ENCODE data around the gene RALB.

GRCh38 chr2:120260736-120261135 is 8.1 kb downstream of the RALB start:
- TF ChIP-seq PRDM10 (tag by site-specific recombination; IDR thresholded peaks at IDR 0.05): no peak
- TF ChIP-seq, protein P1, sequence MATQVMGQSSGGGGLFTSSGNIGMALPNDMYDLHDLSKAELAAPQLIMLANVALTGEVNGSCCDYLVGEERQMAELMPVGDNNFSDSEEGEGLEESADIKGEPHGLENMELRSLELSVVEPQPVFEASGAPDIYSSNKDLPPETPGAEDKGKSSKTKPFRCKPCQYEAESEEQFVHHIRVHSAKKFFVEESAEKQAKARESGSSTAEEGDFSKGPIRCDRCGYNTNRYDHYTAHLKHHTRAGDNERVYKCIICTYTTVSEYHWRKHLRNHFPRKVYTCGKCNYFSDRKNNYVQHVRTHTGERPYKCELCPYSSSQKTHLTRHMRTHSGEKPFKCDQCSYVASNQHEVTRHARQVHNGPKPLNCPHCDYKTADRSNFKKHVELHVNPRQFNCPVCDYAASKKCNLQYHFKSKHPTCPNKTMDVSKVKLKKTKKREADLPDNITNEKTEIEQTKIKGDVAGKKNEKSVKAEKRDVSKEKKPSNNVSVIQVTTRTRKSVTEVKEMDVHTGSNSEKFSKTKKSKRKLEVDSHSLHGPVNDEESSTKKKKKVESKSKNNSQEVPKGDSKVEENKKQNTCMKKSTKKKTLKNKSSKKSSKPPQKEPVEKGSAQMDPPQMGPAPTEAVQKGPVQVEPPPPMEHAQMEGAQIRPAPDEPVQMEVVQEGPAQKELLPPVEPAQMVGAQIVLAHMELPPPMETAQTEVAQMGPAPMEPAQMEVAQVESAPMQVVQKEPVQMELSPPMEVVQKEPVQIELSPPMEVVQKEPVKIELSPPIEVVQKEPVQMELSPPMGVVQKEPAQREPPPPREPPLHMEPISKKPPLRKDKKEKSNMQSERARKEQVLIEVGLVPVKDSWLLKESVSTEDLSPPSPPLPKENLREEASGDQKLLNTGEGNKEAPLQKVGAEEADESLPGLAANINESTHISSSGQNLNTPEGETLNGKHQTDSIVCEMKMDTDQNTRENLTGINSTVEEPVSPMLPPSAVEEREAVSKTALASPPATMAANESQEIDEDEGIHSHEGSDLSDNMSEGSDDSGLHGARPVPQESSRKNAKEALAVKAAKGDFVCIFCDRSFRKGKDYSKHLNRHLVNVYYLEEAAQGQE (tag by site-specific recombination; IDR thresholded peaks at IDR 0.05): no peak
- TF ChIP-seq ZBTB26 (tag by site-specific recombination; optimal IDR thresholded peaks at IDR 0.05): no peak
- TF ChIP-seq, protein P2, sequence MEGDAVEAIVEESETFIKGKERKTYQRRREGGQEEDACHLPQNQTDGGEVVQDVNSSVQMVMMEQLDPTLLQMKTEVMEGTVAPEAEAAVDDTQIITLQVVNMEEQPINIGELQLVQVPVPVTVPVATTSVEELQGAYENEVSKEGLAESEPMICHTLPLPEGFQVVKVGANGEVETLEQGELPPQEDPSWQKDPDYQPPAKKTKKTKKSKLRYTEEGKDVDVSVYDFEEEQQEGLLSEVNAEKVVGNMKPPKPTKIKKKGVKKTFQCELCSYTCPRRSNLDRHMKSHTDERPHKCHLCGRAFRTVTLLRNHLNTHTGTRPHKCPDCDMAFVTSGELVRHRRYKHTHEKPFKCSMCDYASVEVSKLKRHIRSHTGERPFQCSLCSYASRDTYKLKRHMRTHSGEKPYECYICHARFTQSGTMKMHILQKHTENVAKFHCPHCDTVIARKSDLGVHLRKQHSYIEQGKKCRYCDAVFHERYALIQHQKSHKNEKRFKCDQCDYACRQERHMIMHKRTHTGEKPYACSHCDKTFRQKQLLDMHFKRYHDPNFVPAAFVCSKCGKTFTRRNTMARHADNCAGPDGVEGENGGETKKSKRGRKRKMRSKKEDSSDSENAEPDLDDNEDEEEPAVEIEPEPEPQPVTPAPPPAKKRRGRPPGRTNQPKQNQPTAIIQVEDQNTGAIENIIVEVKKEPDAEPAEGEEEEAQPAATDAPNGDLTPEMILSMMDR (tag by site-specific recombination; IDR thresholded peaks at IDR 0.05): no peak
- TF ChIP-seq ZNF624 (tag by site-specific recombination; IDR thresholded peaks at IDR 0.05): no peak
- TF ChIP-seq REPIN1 (tag by site-specific recombination; IDR thresholded peaks at IDR 0.05; ENCODE audit: low read depth): no peak
- TF ChIP-seq KLF8 (tag by site-specific recombination; IDR thresholded peaks at IDR 0.05): no peak
- no peak for TF ChIP-seq ZFP3 (tag by site-specific recombination; IDR thresholded peaks at IDR 0.05; ENCODE audit: low read depth)
- TF ChIP-seq BCL11B (tag by site-specific recombination; IDR thresholded peaks at IDR 0.05; ENCODE audit: low read depth): no peak
- TF ChIP-seq ZNF544 (tag by site-specific recombination; IDR thresholded peaks at IDR 0.05): no peak
- TF ChIP-seq, protein P3, sequence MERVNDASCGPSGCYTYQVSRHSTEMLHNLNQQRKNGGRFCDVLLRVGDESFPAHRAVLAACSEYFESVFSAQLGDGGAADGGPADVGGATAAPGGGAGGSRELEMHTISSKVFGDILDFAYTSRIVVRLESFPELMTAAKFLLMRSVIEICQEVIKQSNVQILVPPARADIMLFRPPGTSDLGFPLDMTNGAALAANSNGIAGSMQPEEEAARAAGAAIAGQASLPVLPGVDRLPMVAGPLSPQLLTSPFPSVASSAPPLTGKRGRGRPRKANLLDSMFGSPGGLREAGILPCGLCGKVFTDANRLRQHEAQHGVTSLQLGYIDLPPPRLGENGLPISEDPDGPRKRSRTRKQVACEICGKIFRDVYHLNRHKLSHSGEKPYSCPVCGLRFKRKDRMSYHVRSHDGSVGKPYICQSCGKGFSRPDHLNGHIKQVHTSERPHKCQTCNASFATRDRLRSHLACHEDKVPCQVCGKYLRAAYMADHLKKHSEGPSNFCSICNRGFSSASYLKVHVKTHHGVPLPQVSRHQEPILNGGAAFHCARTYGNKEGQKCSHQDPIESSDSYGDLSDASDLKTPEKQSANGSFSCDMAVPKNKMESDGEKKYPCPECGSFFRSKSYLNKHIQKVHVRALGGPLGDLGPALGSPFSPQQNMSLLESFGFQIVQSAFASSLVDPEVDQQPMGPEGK (tag by site-specific recombination; IDR thresholded peaks at IDR 0.05): no peak
- TF ChIP-seq EGR2 (tag by site-specific recombination; IDR thresholded peaks at IDR 0.05; ENCODE audit: low read depth): no peak
- TF ChIP-seq, protein P4, sequence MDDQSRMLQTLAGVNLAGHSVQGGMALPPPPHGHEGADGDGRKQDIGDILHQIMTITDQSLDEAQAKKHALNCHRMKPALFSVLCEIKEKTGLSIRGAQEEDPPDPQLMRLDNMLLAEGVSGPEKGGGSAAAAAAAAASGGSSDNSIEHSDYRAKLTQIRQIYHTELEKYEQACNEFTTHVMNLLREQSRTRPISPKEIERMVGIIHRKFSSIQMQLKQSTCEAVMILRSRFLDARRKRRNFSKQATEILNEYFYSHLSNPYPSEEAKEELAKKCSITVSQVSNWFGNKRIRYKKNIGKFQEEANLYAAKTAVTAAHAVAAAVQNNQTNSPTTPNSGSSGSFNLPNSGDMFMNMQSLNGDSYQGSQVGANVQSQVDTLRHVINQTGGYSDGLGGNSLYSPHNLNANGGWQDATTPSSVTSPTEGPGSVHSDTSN (CRISPR knock-in tag; IDR thresholded peaks at IDR 0.05): no peak

All from HEK293 (cell line).